Sciatic nerve (tissue), 2 donors: ENCODE measurements around the gene SPR. TPM values are rescaled to one million over a fixed set of nuclear protein-coding genes. Genes with fewer than 3 reads are reported as not detected.

Experiments used
- ATAC-seq: fragments of 200-7000 bp; cut with Tn5 transposase; one replicate; pipeline ENCODE4 v1.9.1; 2020; ENCODE audit warnings: mild to moderate bottlenecking, moderate library complexity
- DNase-seq: peaks from one replicate; pipeline ENCODE4 v3.0.0-alpha.2; 2020; ENCODE audit warnings: low spot score
- intact Hi-C: fragments of 100-400 bp; cut with DNase I; formaldehyde crosslinking; loops from one replicate; pipeline ENCODE4 v1.14.2; 2022
- total RNA-seq: library from RNA; stranded (reverse); fragmentation: NEBNext Ultra II Directional; extraction: Animal tissue kit (Norgen Biotek cat#: 25700); gene quantifications from one replicate; pipeline ENCODE4 v1.2.1, GENCODE V29; 2021
- donor health status: DM: no; HTN: no; CAD: no.
- donor health status: DM: no; HTN: no; CAD: no.

Gene SPR
- total RNA-seq, 1 donor from 2014 or later, result 14.4 TPM

DNA sequence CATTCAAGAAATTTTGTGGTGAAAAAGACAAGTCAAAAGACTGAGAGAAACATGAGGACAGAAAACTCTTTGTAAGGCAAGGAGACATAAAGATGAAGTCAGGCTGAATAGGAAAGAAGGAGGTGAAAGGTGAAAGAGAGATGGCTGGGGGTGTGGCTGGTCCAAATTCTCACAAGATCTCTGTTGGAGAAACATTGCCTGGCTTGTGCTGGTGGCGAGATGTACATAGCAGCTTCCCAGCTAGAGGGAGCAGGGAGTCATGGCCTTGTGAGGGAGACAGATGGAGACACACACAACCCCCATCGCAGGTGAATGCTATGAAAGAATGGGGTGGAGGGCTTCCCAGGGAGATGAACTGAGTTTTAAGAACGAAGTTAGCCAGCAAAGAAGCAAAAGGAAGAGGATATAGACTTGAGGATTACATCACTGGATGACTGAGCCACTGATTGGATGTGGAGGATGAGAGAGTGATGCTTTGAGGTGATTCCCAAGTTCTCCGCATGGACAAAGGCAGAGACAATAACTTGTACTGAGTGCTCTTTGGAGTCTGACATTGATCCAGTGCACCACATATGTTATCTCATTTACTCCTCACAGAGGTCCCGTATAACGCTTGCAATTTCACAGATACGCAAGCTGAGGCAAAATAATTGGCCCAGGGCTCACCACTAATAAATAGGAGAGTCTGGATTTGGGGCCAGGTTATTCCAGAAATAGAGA is 26.4 kb downstream of the SPR start:
- intact Hi-C loops, result no loop called here
- ATAC-seq (no peak), DNase-seq (no peak)

DNA sequence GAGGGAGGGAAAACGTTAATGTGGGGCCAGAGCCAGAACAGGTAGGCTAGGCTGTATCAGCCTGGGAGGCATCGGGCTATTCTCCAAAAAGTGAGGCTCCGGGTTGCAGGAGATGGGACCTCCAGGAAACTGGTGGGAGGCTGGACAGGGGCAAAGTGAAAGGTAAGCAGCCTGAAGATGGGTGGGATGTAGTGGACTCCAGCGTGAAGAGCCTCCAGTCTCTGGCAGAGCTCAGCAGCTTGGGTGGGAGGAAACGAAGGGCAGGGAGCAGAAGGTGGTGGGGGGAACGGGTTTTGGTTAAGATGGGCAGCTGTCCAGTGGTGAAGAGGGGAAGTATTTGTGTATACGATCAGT is 27.0 kb downstream of the SPR start:
- DNase-seq (no peak), ATAC-seq (no peak)
- intact Hi-C loops, result no loop called here

DNA sequence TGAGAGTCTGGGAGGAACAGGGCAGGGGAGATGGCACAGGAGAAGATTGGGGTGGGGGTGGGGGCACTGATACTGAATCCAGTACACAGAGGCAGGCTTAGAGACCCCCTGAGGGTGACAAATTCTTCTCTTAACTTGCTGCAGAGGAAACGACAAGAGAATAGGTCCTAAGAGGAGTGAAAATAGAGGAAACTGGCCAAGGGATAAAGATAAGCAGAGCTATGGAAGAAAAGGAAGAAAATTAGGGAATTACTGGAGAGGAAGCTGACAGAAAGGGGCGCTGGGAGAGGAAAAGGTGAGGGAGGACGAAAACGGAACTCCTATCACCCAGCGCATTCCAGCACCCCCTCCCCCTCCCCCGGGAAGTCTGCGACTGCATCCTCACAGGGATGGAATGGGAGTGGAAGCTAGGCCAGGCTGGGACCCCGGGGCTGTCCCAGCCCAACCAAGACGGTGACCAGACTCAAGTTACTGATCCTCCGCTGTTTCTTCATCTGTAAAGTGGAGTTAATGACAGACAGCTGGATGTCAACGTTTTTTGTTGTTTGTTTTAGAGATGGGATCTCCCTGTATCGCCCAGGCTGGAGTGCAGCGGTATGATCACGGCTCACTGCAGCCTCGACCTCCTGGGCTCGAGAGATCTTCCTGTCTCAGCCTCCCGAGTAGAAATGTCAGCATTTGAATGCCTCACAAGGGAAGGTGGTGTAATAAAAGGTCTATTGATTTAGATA is 27.5 kb downstream of the SPR start:
- intact Hi-C loops, result no loop called here
- ATAC-seq (no peak), DNase-seq (no peak)

DNA sequence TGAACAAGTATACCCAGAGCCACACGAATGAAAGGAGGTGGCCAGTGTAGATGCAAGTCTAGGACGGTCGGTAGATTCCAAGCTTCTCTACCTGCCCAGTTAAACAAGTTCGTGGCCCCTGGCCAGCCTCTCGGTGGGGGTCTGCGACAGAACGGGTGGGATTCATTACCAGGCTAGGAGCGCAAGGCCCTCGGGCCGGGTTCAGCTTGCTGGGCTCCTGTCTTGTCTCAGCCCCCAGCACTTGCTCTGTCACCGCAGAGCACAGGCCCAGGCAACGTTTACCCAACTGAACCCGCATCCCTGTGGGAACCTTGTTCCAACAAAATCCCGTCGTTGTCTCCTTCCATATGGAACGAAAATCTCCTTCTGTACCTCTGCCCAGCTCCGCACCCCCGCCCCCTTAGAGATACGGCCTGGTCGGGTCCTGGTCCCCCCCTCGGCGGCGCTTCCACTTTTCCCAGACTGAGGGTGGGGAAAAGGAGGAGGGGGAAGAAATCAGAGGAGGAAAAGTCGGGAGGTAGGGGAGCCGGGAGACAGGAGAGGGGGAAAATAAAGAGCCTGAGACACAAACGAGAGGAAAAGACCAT is 28.2 kb downstream of the SPR start:
- DNase-seq, result no peak
- intact Hi-C loops, result no loop called here

DNA sequence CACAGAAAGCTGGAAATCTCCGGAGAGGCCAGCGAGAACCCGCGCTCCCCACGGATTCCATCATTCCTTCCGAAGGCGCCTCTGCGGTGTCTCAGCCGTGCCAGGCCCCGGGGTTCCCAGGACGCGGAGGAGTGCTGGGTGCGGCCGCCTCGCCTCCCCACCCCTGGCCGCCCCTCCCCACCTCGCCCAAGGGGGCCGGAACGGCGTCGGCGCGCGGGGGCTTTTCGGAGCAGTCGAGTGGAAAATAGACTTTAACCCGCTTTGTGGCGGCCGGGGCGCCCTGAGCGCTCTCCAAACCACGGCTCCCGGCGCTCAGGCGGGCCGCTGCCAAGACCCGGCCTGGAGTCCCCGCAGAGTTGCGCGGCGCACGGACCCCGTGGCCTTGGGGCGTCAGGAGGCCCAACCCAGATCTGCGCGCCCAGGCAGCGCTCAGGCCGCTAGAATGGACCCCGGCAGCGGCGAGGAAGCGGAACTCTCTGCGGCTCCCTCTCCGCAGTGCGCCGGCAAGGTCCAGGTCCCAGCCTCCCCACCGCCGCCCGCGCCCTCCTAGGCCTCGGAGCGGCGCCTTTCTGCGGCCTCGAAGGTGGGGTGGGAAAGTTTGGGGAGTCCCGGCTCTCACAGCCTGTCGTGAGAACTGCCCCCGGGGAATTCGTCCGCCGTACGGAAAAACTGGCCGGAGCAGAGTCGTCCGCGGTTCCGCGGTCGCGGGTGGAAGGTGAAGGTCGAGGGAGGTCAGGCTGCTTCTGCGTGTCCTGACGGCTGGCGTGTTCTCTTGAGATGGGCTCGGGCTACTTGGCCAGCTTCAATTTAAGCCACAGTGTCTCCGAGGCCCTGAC is 28.9 kb downstream of the SPR start:
- ATAC-seq (peak; percentile 35), DNase-seq (no peak)
- intact Hi-C loops, result no loop called here

More for the DNA sequence above, 28.2 kb downstream of the SPR start:
- no peak for ATAC-seq

DNA sequence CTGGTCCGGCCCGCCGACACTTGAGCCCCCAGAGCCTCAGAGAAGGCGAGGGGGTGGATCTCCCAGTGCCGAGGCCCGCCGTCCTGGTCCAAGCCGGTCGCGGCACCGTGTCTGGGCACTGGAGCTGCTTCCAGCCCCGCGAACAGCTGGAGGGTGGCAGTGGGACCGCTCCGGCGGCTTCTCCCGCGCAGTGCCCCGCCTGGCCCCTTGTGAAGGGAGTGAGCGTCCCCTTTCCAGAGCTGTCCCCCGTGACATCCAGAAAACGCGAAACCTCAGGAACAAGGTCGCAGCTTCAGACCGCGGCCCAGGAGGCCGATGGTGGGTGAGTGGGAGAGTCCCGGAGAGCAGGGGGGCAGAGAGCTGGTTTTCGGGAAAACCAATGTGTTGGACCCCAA is 29.5 kb downstream of the SPR start:
- DNase-seq, result no peak
- ATAC-seq, result peak; percentile 20
- intact Hi-C loops, result no loop called here

DNA sequence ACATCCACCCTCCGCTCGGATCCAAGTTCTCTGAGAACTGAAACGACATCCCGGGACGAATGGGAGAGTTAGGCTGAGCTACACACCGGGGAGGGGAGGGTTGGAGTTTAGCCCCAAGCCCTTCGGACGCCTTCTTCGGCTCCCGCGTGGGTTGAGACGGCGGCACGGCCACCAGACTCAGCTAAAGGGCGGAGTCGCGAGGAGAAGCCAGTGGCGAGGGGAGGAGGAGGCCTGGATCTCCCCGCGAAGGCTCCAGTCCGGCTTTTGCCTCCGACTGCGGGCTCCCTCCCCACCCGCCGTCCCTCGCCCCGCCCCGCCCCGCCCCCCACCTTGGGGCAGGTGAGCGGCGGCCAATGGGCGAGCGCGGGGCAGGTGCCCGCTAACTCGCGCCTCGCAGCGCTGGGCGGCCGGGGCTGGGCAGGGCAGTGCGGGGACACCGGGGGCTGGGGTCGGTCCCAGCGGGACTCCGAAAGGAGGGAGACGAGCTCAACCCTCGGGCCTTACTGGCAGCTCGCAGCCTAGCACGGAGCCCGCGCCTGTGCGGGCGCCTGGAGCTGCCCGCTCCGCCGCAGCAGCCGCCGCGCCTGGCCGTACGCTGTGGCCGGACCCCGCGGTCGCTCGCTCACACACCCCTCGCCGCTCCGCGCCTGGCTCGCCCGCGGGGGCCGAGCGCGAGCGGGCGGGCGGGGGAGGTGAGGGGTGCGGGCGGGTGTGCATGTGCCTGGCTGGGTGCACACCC is 30.1 kb downstream of the SPR start, which contains the start of gene EMX1:
TSS of gene EMX1 (plus strand) at position 382 of the 739 bp plus-strand sequence. CDS start at position 716, 334 bp downstream.
- DNase-seq (no peak), ATAC-seq (no peak)
- intact Hi-C loops, result no loop called here

DNA sequence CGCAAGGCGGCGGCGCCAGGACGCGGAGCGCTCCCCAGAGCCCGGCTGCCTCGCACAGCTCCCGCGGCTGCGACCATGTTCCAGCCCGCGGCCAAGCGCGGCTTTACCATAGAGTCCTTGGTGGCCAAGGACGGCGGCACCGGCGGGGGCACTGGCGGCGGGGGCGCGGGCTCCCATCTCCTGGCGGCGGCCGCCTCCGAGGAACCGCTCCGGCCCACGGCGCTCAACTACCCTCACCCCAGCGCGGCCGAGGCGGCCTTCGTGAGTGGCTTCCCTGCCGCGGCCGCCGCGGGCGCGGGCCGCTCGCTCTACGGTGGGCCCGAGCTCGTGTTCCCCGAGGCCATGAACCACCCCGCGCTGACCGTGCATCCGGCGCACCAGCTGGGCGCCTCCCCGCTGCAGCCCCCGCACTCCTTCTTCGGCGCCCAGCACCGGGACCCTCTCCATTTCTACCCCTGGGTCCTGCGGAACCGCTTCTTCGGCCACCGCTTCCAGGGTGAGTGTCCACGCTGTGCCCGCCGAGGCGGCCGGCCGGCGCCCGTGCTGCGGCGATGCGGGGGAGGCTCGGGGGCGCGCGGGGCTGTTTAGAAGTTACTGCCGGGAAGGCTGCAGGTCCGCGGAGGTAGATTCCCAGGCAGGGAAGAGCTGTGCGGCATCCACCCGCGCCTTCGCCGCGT is 30.8 kb downstream of the SPR start:
- no peak for DNase-seq
- intact Hi-C loops, result no loop called here

DNA sequence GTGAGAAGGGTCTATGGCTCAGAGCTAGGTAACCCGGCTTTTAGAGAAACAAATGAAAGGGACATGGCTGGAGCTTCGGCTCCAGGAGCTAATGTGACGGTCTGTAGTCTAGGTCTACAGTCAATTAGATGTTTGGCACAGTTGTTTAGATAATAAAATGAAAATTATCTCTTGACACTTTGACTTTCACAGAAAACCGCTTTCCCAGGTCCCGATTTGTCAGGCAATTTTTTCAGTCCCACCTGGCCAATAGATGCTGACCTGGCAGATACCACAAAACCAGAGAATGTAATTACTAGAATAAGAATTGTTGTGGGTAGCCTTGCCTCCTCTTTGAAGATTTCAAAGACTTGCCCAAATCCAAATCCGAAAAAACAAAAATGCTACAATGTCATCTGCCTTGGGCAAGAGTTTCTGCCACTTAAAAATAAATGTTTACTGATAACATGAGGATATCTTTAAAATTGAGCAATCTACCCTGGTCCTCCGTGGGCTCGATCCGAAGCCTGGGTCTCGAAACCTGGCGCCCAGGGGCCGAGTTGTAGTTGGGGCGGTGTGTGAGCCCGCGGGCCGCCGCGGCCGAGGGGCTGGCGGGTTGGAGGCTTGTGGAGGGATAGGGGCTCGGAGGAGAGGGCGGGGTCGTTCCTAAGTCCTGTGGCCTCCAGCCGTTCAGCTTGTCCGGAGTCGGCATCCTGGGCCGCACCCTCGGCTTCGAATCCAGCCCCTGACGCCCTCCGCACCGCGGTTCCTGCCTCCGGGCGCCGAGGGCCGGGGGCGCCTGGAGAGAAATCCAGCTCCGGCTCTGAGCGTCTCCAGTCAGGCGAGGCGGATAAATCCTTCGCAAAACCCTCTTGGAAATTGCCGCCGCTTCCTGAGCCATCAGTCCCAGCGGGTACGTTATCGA is 32.5 kb downstream of the SPR start:
- DNase-seq, result no peak
- ATAC-seq, result no peak
- intact Hi-C loops, result no loop called here

More for the DNA sequence above, 30.8 kb downstream of the SPR start:
- ATAC-seq, result no peak

DNA sequence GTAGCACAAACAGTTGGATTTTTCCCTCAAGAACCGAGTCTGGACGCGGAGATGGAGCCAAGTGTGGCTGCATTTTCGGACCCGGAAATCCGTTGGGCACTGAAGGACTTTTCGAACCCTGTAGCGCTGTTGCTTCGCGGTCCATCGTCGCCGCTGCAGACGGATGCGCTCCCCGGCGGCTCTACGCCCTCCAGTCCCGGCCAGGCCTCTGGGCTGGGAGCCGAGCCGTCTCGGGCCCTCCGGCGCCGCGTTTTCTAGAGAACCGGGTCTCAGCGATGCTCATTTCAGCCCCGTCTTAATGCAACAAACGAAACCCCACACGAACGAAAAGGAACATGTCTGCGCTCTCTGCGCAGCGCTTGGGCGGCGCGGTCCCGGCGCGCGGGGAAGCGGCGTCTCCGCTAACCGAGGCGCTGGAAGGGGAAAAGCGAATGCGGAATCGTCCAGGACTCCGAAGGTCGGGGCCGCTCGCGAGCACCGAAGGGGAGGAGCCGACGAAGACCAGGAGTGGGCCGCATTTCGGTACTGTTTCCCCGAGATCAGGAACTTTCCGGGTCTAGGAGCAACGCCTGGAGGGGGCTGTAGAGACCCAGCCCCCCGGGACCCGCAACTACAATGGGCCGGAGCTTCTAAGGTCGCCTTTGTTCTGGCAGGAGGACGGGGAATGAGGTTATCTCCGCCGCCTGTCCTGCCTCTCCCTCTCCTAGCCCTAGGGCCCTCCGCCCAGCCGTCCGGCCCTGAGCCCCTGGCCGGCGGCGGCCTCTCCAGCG is 33.3 kb downstream of the SPR start:
- intact Hi-C loops, result no loop called here
- ATAC-seq (no peak), DNase-seq (no peak)

DNA sequence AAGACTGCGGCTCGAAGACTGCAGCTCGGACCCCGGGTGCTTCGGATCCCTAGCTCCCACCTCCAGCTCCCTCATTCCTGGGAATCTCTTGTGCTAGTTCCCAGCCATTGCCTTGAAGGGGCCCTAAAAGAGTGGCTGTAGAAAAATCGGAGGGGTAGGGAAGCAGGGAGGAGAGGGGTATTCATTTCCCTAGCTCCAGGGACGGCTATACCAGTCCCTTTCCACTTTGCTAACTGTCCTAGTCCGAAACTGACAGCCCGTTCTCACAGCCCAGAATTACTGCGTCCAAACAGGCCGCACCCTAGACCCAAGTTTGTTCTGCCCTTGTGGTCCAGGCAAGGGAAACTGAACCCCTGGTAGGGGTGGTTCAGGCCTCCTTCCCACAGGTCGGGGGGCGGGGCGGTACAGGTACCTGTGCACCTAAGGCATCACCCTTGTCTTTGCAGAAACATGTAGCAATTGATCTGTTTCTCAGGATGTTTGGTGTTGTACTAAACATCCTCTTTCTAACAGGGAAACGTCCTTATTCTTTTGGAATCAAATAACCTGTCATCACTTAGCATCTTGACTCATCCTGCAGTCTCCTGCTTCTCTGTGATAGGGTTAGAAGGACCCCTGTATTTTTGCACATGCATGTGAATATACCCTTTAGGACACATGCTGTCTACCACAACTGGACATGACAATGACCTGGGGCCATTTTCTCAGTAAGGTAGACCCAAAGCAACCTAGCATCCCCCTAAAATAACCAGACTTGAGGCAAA is 34.1 kb downstream of the SPR start:
- ATAC-seq (no peak), DNase-seq (no peak)
- intact Hi-C loops, result no loop called here

DNA sequence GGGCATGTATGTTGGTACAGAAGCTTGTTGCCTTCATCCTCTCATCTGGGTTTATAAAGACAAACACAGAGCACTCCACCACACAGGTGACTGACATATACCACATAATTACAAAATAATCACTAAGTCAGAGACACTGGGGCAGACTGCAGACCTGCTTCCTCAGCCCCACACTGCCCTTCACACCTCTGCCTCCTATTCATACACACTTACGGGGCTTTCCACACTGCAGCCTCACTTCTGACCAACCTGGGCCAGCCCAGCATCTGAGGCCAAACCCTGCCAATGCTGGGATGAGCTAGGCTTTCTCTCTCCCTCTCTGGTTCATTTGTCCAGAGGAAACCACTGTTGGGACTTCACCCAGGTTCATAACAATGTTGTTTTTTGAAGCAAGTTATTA is 34.6 kb downstream of the SPR start:
- ATAC-seq, result no peak
- intact Hi-C loops, result no loop called here
- no peak for DNase-seq

DNA sequence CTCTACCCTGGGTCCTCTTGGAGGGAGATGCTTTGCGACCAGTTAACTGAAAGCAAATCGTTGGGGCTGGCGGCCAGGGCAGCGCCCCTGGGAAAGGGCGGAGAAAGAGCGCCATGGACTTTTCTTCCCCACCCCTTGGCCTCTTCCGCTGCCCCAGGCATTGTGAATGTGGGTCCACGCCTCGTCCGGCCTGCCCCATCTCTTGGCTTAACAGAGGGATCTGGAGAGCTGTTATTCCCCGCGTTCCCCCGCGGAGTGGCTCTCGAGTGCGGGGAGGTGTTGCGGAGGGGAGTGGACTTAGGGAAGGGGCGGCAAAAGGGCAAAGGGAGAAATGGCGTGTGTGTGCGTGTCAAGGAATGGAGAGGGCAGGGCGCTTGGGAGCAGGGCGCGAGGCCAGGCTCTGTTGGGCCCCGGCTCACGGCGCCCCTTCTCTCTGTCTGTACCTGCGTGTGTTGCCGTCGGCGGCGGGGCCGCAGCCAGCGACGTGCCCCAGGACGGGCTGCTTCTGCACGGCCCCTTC is 36.7 kb downstream of the SPR start:
- intact Hi-C loops, result no loop called here
- DNase-seq (no peak), ATAC-seq (no peak)

DNA sequence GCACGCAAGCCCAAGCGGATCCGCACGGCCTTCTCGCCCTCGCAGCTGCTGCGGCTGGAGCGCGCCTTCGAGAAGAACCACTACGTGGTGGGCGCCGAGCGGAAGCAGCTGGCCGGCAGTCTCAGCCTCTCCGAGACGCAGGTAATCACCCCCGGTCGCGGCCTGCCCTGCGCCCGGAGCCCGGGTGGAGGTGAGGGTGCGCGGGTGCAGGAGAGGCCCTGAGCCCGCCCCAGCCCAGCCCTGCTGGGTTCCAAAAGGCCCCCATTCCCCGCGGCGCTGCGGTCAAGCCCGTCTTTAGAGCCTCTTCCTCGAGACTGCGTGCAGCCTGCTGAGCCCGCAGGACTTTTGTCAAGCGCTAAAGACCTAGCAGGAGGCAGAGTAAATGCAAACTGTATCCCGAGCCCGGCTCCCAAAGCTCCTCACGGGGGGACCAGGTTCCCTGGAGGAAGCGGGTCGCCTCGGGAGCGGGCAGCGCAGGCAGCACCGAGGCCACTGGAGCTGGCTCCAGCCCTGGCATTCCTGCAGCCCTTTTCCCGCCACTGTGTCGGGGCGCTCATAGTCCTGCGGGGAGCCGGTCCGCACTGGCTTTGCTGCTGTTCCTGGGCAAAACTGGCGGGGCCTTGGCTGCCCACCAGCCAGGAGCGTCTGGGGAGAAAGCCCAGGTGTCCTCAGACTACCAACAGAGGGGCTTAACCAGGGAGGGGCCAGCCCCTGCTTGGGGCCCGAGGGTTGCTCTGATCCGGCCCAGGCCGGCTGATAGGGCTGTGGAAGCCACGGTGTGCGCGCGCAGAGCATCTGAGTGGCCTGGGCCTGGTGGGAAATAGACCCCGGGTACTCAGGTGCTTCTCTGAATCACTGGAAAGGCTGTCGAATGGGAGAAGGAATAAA is 37.4 kb downstream of the SPR start:
- peak; percentile 42 for DNase-seq
- ATAC-seq, result peak; percentile 29
- intact Hi-C loops, result no loop called here
